GM21723 (cell line): ENCODE data around the gene MID1.

ENCODE experiments used
- ATAC-seq: cut with Tn5 transposase; IDR thresholded peaks from one replicate; pipeline ENCODE4 v1.9.1; 2021; ENCODE audit warnings: mild to moderate bottlenecking, moderate library complexity; ENCODE audit not compliant: unreplicated experiment

The MID1 gene

DNA sequence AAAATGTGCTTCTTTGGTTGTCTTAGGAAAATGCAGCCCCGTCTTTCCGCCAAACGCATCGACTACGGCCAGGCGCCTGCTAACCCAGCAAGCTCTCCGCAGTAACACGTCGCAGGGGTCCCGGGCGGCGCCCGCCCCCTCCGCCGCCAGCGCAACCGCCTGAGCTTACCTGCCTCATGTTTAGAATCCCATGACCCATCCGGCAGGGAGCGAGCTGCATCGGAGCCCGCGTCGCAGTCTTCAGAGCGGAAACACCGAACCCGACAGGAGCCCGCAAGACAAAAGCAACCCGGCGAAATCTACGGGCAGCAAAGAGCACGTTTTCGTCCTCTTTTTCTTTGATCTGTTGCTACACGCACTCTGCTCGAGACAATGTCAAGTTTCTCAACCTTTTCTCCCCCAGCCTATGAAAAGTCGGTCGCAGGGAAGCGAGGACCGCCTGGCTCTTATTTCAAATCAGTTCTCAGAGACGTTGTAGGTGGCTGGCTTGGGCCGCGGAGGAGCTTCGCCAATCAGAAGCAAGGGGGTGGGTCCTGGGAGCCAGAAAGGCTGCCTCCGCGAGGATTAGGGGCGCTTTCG lies at the start of gene MID1:
MID1 (minus strand) TSS at position 465 of the 579 bp plus-strand sequence. CDS start 53,038 bp downstream, outside the sequence.
- no peak for ATAC-seq

DNA sequence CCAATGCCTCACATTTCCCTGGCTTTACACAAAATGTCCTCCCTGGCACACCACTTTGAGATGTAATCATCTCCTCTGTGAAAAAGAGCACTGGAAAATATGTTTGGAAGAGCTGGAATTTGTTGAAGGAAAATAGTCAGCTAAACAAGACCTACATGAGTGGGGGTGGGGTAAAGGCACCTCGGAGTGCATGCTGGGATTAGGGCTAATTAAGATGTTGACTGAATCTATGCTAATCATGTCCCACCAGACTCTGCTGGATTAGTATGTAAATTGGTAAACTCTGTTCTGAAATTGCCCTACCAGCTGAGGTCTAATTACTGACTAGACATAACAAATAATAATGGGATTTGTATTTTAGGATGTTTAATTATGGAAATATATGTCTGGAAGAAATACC lies 46.8 kb upstream of the MID1 start:
- ATAC-seq: no peak

DNA sequence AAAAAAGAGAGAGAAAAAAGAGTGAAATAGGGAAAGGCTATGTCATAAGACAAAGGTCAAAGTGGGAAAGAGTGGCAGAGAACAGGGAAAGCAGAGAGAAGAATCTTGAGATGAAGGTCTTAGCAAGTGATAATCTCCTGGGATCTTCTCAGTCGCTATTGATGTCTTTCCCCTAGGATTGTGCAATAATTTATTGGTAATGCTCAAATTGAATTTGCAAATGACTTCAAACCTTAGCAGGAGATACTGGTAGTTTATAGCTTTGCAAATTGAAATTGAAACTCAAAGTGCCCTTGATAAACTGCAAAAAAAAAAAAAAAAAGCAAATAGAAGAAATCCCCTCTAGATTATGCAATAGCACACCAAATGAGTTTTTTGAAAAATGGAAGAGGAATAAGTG lies 45.7 kb upstream of the MID1 start:
- ATAC-seq: no peak

GRCh38 chrX:10665681-10666080 lies 45.3 kb upstream of the MID1 start:
- no peak for ATAC-seq

- no peak for ATAC-seq
These were observed 39.8 kb upstream of the MID1 start for GRCh38 chrX:10660171-10660570.

DNA sequence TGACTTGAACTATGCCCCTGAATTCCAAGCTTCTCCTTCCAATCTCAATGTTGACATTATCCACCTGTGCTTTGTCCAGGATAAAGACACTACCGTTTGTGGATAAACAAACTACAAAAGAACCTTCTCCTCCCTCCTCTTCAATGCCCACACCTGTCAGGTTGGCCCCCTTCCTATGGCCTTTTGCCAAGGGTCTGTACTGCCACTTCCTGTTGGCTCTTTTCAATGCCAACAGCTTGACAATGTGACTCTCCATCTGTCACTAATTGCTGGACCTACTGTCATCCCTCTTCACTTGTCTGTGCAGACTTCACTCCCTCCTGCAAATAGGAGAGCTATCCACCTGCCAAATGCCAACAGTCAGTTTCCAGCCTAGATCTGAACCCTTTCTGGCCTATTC lies 35.8 kb upstream of the MID1 start:
- ATAC-seq: no peak

GRCh38 chrX:10654960-10655359 lies 34.6 kb upstream of the MID1 start:
- no peak for ATAC-seq

- no peak for ATAC-seq
These were observed 32.9 kb upstream of the MID1 start for GRCh38 chrX:10653302-10653701.

- no peak for ATAC-seq
These were observed 28.9 kb upstream of the MID1 start for GRCh38 chrX:10649265-10649664.

DNA sequence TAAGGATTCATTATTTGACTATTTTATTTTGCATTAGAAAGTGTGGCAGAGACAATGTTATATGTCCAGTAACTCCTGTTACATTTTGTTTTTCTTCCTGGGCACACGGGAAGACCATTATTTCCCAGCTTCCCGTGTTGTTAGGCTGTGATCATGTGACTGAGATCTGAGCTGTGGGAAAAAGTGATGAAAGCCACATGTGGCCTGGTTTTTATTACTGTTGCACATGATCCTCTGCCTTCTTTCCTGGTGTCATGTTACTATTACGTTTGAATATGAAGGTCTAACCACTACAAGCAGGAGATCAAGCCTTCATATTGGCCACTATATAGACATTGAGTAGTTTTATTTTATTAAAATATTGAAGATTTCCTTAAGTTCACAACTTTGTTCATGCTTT lies 28.2 kb upstream of the MID1 start:
- ATAC-seq: no peak

DNA sequence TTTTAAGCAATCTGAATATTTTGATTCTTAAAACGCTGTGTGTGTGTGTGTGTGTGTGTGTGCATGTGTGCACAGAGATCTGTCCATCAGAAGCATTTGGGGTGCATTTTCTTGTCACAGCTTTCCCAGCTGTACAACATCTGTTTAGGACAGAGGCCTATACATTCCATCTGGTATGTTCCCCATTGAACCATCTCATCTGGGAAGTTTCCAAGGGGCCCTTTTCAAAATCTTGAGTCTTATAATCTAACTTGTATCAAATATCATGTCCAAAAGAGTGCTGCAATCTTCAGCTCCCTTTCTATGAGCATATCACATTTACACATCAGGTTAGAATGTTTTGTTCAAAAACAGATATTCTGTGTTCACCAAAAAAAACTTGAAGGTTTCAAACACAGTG lies 16.5 kb upstream of the MID1 start:
- ATAC-seq: no peak

DNA sequence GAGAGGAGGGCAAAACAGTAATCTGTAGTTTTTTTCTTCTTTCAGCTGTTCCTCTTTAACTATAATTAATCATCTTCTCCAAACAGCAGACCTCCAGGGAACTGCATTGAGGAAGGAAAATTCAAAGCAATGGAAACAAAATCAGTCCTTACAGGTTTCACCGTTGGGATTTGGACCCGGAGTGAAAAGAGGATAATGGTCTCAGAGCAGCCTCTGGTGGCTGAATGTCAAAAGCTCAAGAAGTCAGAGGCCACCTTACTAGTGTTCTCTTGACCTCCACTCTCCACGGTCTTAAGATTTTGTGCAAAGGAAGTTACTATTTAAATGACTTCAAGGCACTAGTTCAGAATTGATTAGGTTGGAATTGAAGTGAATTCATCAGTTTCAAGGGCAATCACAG lies 16.0 kb upstream of the MID1 start:
- no peak for ATAC-seq

DNA sequence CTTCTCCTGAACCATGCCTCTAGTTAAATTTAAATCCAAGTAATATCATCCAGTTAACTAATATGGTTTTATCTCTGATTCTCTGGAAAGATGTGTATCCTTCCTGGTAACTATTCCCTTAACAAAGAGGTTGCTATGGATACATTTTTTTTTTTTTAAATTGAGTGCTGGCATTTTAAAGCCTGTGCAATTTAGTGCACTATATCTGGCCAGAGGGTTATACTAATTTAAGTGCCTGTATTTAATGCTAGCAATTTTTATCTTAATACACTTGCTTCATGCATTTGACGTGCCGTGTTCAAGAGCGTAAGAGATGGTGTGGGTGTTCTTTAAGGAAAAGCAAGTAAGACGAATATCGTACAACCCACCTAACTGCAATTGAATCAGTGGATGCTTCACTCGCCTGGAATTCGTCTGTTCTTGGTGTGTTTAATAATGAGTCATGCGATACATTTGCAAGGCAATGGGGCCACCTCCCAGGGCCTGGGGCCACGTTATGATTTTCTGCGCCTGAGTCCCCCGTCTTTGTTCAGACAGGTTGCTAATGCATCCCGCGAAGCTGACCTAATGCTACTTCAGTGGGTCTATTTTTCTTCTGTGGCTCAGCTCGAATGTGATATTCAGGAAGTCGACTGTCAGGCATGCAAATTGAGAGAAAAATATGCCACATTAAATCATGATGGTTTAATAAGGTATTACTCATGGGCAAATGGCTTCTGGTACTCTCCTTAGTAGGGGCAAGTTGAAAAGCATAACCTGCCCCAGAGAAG lies 14.2 kb upstream of the MID1 start:
- ATAC-seq: no peak

DNA sequence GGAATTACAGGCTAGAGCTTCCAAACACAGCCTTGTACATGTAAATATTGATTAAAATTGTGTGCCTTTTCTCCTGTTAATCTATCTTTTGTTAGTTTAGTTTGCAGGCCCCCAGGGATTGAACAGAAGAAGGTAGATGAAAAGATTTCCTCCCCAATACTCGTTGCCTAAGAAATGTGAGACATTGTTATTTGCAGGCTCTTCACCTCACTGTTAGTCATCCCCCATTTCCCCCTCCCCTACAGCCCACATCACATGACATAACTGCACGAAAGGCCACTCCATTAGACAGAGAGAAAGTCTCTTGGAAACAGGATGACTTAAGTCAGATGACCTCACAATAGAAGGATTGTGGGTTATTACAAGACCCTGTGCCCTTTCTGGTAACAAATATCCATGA lies 13.3 kb upstream of the MID1 start:
- no peak for ATAC-seq

- no peak for ATAC-seq
These were observed 11.2 kb upstream of the MID1 start for GRCh38 chrX:10631416-10632145.

GRCh38 chrX:10630320-10630719 lies 9.9 kb upstream of the MID1 start:
- no peak for ATAC-seq

- ATAC-seq: no peak
These were observed 9.5 kb upstream of the MID1 start for GRCh38 chrX:10629905-10630304.

DNA sequence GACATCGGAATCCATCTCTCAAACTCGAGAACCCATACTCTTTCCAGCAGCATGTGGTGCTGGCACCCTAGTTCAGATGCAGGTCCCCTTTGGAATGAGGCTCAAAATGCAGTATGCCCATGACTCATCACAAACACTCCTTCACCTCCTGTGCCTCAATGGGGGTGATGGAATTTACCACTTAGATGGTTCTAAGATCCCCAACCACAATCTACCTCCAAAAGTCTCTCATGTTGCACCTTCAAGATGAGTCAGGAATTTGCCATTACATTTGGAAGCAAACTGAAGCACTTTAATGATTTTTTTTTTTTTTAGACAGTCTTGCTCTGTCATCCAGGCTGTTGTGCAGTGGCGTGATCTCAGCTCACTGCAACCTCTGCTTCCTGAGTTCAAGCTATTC lies 8.5 kb upstream of the MID1 start:
- no peak for ATAC-seq

- no peak for ATAC-seq
These were observed 1.8 kb upstream of the MID1 start for GRCh38 chrX:10622197-10622596.

- no peak for ATAC-seq
These were observed 849 bp downstream of the MID1 start for GRCh38 chrX:10619425-10620046.

DNA sequence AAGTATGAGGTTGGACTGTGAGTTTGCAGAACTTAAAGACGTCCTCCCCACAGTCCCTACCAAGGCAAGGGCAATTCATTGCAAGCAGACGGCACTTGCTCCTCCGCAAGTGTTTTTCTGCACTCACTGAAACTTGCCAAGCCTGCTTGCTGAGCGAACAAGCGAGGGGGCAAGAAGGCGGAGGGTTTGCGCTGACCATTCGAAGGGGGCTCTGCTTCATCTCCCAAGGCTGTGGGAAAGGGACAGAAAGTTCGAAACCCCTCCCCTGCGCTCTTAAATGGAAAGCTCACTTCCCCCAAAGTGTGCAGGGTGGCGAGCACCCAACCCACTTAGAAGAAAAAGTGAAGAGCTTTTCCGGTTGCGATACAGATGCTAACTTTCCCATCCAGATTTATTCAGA lies 1.4 kb downstream of the MID1 start:
- ATAC-seq: no peak

- ATAC-seq: no peak
These were observed 2.4 kb downstream of the MID1 start for GRCh38 chrX:10617999-10618351.
